Endothelial cell of umbilical vein (primary cell): ENCODE results near the gene SREBF1. TPM values are rescaled to one million over a fixed set of nuclear protein-coding genes. Genes with fewer than 3 reads are reported as not detected.

ENCODE experiments used
- BruUV-seq: library from RNA; stranded (reverse); fragments of 400-500 nt; replicated peaks from 2 replicates; lab custom pipeline; 2021; lab: Mats Ljungman, UMichigan
- CTCF ChIA-PET: fragments of 300-600, 350-600 bp; sonication (Branson Sonifier 250); formaldehyde crosslinking; loops from one replicate; lab custom pipeline; 2021; ENCODE audit warnings: antibody characterized with exemption, inconsistent platforms; lab: Charles Lee
- POLR2A ChIA-PET: fragments of 300-600, 350-600 bp; sonication (Branson Sonifier 250); formaldehyde crosslinking; loops from one replicate; lab custom pipeline; 2021; ENCODE audit warnings: antibody characterized with exemption, inconsistent platforms; lab: Charles Lee
- DNase-seq: peaks from one replicate; pipeline ENCODE4 v3.0.0-alpha.2; 2011; ENCODE audit warnings: low read depth, low spot score
- FAIRE-seq: peaks from 2 replicates; lab custom pipeline; 2011; peaks lifted over from hg19 to GRCh38; lab: Jason Lieb, UNC
- H2AFZ ChIP-seq: 2 replicates; pipeline ENCODE4 v1.6.0; 2012; ENCODE audit warnings: low read depth, low read length, control low read depth, inconsistent platforms
- H3K27ac ChIP-seq: 2 replicates; pipeline ENCODE4 v1.5.1; 2011; ENCODE audit warnings: low read depth, mild to moderate bottlenecking, control low read depth, low read length, moderate library complexity; ENCODE audit not compliant: insufficient read depth
- H3K27me3 ChIP-seq, 2 experiments: 2 replicates each; pipeline versions ENCODE4 v1.6.0 to v1.6.1; 2011; ENCODE audit warnings: low read length in 2 of 2, mixed read lengths in 1 of 2; ENCODE audit not compliant: control insufficient read depth in 2 of 2, insufficient read depth in 2 of 2
- H3K36me3 ChIP-seq, 2 experiments: 2 replicates in 1 of 2; 3 replicates in 1 of 2; pipeline ENCODE4 v1.5.1; 2011; ENCODE audit warnings: low read length in 2 of 2, mild to moderate bottlenecking in 1 of 2, moderate library complexity in 1 of 2; ENCODE audit not compliant: control insufficient read depth in 2 of 2, insufficient read depth in 2 of 2; ENCODE audit errors: extremely low read depth in 1 of 2
- H3K4me1 ChIP-seq: 3 replicates; pipeline ENCODE4 v1.5.1; 2011; ENCODE audit warnings: mild to moderate bottlenecking, low read length; ENCODE audit not compliant: control insufficient read depth, insufficient read depth; ENCODE audit errors: extremely low read depth
- H3K4me2 ChIP-seq: 2 replicates; pipeline ENCODE4 v1.6.1; 2011; ENCODE audit warnings: low read length, control low read depth, mixed read lengths; ENCODE audit not compliant: insufficient read depth
- H3K4me3 ChIP-seq, 3 experiments: fragments of 200-600 bp in 1 of 3; sonication (generic), shearing (Covaris generic) in 1 of 3; replicated peaks in 1 of 3; 2 replicates each; pipeline ENCODE4 v1.5.1; 2011 to 2016; ENCODE audit warnings: control low read depth in 3 of 3, low read length in 3 of 3, mild to moderate bottlenecking in 2 of 3, inconsistent platforms in 1 of 3, low read depth in 1 of 3, moderate library complexity in 1 of 3; ENCODE audit not compliant: insufficient read depth in 1 of 3
- H3K79me2 ChIP-seq: 2 replicates; pipeline ENCODE4 v1.6.0; 2012; ENCODE audit warnings: low read length, inconsistent platforms; ENCODE audit not compliant: control insufficient read depth, insufficient read depth
- H3K9ac ChIP-seq: replicated peaks from 2 replicates; pipeline ENCODE3; 2011; ENCODE audit warnings: low read length, control low read depth; ENCODE audit not compliant: insufficient read depth; ENCODE audit errors: extremely low read depth
- H3K9me1 ChIP-seq: replicated peaks from 3 replicates; pipeline ENCODE4 v1.6.0; 2011; ENCODE audit warnings: mild to moderate bottlenecking, low read length; ENCODE audit not compliant: control insufficient read depth, insufficient read depth; ENCODE audit errors: extremely low read depth
- H3K9me3 ChIP-seq: replicated peaks from 2 replicates; pipeline ENCODE4 v1.5.1; 2012; ENCODE audit warnings: low read length, inconsistent platforms; ENCODE audit not compliant: control insufficient read depth, insufficient read depth
- H4K20me1 ChIP-seq: replicated peaks from 2 replicates; pipeline ENCODE3; 2011; ENCODE audit warnings: mild to moderate bottlenecking, low read length; ENCODE audit not compliant: control insufficient read depth, insufficient read depth; ENCODE audit errors: extremely low read depth
- EZH2 ChIP-seq: IDR thresholded peaks from 2 replicates; pipeline ENCODE4 v1.6.1; 2012; ENCODE audit warnings: borderline replicate concordance, low read depth, mild to moderate bottlenecking, moderate library complexity, low read length, inconsistent platforms; ENCODE audit not compliant: severe bottlenecking
- FOS ChIP-seq: IDR thresholded peaks from 2 replicates; pipeline ENCODE4 v1.6.1; 2011; ENCODE audit warnings: mild to moderate bottlenecking, low read length, moderate library complexity, borderline replicate concordance; ENCODE audit not compliant: insufficient read depth
- GATA2 ChIP-seq: IDR thresholded peaks from 2 replicates; pipeline ENCODE4 v1.7.0; 2011; ENCODE audit warnings: low read depth, mild to moderate bottlenecking, moderate library complexity, mixed read lengths, low read length; ENCODE audit not compliant: insufficient read length, insufficient read depth
- JUN ChIP-seq: IDR thresholded peaks from 2 replicates; pipeline ENCODE4 v1.6.1; 2011; ENCODE audit warnings: borderline replicate concordance, low read depth; ENCODE audit not compliant: insufficient read length, insufficient read depth
- MYC ChIP-seq: IDR thresholded peaks from one replicate; pipeline ENCODE4 v1.6.1; 2011; ENCODE audit warnings: mild to moderate bottlenecking, low read depth, low read length
- POLR2A ChIP-seq: IDR thresholded peaks from 2 replicates; pipeline ENCODE4 v1.6.1; 2012; ENCODE audit warnings: low read depth, mild to moderate bottlenecking, control low read depth, low read length
- POLR2AphosphoS5 ChIP-seq: IDR thresholded peaks from 2 replicates; pipeline ENCODE4 v1.6.1; 2012; ENCODE audit warnings: low read depth, mild to moderate bottlenecking, control low read depth, low read length, moderate library complexity; ENCODE audit not compliant: insufficient read depth
- dilution Hi-C: fragments of 300-500 bp; cut with MboI; formaldehyde crosslinking; loops from one replicate; pipeline ENCODE4 v1.15.0; 2019; ENCODE audit warnings: low sequenced_read_pairs; ENCODE audit not compliant: extremely low pct_ligation_motif_present
- intact Hi-C: fragments of 100-400 bp; cut with micrococcal nuclease; formaldehyde crosslinking; loops from one replicate; pipeline ENCODE4 v1.10.0; 2022
- polyA plus RNA-seq, 4 experiments: library from polyadenylated mRNA; depleted of rRNA in 3 of 4; stranded (reverse) in 3 of 4; unstranded in 1 of 4; fragments of >200 nt; gene quantifications; 2 replicates each; pipeline versions ENCODE4 v1.2.1 to v1.2.3, GENCODE V29; 2011 to 2012; ENCODE audit warnings: missing spikeins in 1 of 4
- total RNA-seq: library from RNA; stranded (reverse); gene quantifications from 2 replicates; pipeline ENCODE4 v1.2.3, GENCODE V29; 2021
- TF ChIP-seq, protein P1 (sequence below): IDR thresholded peaks from 2 replicates; pipeline ENCODE4 v1.6.1; 2011; ENCODE audit not compliant: insufficient read depth, insufficient read length
- TF ChIP-seq, protein P2 (sequence below), 2 donors: IDR thresholded peaks; 1 replicate in 1 of 2; 2 replicates in 1 of 2; pipeline ENCODE4 v1.5.1; 2011; ENCODE audit warnings: low read length in 2 of 2, mild to moderate bottlenecking in 2 of 2, moderate library complexity in 2 of 2, control low read depth in 1 of 2, inconsistent platforms in 1 of 2, low read depth in 1 of 2; ENCODE audit not compliant: insufficient read depth in 1 of 2; ENCODE audit errors: extremely low read depth in 1 of 2

The SREBF1 gene
- total and polyA plus RNA-seq, 2 donors (not counting 3 experiments of a cell fraction or from before 2014, with no cell fraction given) = 50.4 to 109 TPM

DNA sequence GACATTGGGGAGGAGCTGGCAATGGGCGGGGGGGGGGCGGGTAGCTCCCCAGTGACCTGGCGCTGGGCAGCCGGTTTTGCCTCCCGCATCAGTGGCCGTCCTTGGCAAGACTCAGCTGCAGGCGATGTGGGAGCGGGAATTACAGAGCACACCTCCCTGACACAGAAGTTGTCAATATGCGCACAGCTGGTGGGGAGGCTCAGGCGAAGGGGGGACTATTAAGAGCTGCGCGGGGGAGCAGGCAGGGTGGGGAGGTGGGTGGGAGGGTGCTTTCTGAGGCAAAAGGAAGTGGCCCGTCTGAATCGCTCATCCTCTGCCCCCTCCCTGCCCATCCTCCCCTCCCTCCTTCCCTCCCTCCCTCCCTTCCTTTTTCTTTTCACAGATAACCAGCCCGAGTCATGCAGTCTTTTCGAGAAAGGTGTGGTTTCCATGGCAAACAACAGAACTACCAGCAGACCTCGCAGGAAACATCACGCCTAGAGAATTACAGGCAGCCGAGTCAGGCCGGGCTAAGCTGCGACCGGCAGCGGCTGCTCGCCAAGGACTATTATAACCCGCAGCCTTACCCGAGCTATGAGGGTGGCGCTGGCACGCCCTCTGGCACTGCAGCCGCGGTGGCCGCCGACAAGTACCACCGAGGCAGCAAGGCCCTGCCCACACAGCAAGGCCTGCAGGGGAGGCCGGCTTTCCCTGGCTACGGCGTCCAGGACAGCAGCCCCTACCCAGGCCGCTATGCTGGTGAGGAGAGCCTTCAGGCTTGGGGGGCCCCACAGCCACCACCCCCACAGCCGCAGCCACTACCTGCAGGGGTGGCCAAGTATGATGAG, 44.0 kb downstream of the SREBF1 start:
- Histone ChIP-seq H3K9ac (no peak overlapping the region), H4K20me1 (no peaks in the 10 kb centered on the region), H3K27me3 (no peaks in the 10 kb centered on the region), H3K9me1 (no peaks in the 10 kb centered on the region), H3K4me3 (no peak overlapping the region), H3K79me2 (no peaks in the 10 kb centered on the region), H3K27ac (no peak overlapping the region), H3K9me3 (no peaks in the 10 kb centered on the region), H3K4me2 (no peak overlapping the region), H3K36me3 (peaks cover 4 to 40% of the 10 kb centered on the region in 2 experiments), H2AFZ (no peak overlapping the region), H3K4me1 (no peaks in the 10 kb centered on the region)
- peak; percentile 70 for FAIRE-seq
- BruUV-seq = no TSS peak
- TF ChIP-seq, protein P1, sequence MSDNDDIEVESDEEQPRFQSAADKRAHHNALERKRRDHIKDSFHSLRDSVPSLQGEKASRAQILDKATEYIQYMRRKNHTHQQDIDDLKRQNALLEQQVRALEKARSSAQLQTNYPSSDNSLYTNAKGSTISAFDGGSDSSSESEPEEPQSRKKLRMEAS = no peak
- TF ChIP-seq GATA2 (no peak), MYC (no peak), FOS (no peak), EZH2 (no peak), JUN (no peak), POLR2A (no peak), POLR2AphosphoS5 (no peak)
- TF ChIP-seq, protein P2, sequence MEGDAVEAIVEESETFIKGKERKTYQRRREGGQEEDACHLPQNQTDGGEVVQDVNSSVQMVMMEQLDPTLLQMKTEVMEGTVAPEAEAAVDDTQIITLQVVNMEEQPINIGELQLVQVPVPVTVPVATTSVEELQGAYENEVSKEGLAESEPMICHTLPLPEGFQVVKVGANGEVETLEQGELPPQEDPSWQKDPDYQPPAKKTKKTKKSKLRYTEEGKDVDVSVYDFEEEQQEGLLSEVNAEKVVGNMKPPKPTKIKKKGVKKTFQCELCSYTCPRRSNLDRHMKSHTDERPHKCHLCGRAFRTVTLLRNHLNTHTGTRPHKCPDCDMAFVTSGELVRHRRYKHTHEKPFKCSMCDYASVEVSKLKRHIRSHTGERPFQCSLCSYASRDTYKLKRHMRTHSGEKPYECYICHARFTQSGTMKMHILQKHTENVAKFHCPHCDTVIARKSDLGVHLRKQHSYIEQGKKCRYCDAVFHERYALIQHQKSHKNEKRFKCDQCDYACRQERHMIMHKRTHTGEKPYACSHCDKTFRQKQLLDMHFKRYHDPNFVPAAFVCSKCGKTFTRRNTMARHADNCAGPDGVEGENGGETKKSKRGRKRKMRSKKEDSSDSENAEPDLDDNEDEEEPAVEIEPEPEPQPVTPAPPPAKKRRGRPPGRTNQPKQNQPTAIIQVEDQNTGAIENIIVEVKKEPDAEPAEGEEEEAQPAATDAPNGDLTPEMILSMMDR (IDR thresholded peaks at IDR 0.05; ENCODE audit: extremely low read depth in 1 of 2, insufficient read depth in 1 of 2, low read depth in 1 of 2, low read length in 2 of 2) = no peak
- DNase-seq = peak; percentile 62
- POLR2A ChIA-PET = no interaction called here
- CTCF ChIA-PET = interaction anchor here (0.7 to 1.4 kb wide), 4 partner anchors 12 to 243 kb away, joined by 3 to 4 read pairs (median 3); no protein-coding TSS in a partner anchor
- intact Hi-C loops (no loop called here), dilution Hi-C loops (no loop called here)
